KOPT-K1 (cell line): ENCODE measurements around the gene ZNF354C.
"Not testable (repeated sequence)": the region's sequence is repeated elsewhere in the genome, so short reads cannot be mapped to it uniquely, and the experiment has no call there.

Source experiments
- H3K27ac ChIP-seq: fragments of 200-600 bp; sonication (generic); 2 replicates; pipeline ENCODE4 v1.5.1; 2016; ENCODE audit warnings: antibody characterized with exemption, mild to moderate bottlenecking, low read depth, low read length; ENCODE audit not compliant: poor library complexity, severe bottlenecking
- H3K36me3 ChIP-seq: fragments of 200-600 bp; sonication (generic); 2 replicates; pipeline ENCODE4 v1.5.1; 2017; ENCODE audit warnings: antibody characterized with exemption, mild to moderate bottlenecking, low read length, moderate library complexity; ENCODE audit not compliant: insufficient read depth
- H3K9me3 ChIP-seq: fragments of 200-600 bp; sonication (generic); 2 replicates; pipeline ENCODE4 v1.5.1; 2017; ENCODE audit warnings: antibody characterized with exemption, low read length, mild to moderate bottlenecking; ENCODE audit not compliant: insufficient read depth, poor library complexity, severe bottlenecking

Gene ZNF354C

GRCh38 chr5:179101282-179101681, 41.1 kb downstream of the ZNF354C start:
- H3K27ac ChIP-seq, H3K36me3 ChIP-seq: not testable (repeated sequence)
- H3K9me3 ChIP-seq, result peaks cover 19% of the 10 kb centered on the region

GRCh38 chr5:179110528-179110927, 50.4 kb downstream of the ZNF354C start:
- Histone ChIP-seq H3K36me3 (no peaks in the 10 kb centered on the region), H3K9me3 (peaks cover 3% of the 10 kb centered on the region), H3K27ac (no peak overlapping the region)

GRCh38 chr5:179111267-179112207, 51.4 kb downstream of the ZNF354C start:
- Histone ChIP-seq H3K9me3 (peaks cover 3% of the 10 kb centered on the region), H3K36me3 (no peaks in the 10 kb centered on the region), H3K27ac (no peak overlapping the region)

- Histone ChIP-seq H3K27ac (no peak overlapping the region), H3K9me3 (peaks cover 3% of the 10 kb centered on the region), H3K36me3 (no peaks in the 10 kb centered on the region)
Observed at GRCh38 chr5:179112469-179113142, 52.4 kb downstream of the ZNF354C start.

- Histone ChIP-seq H3K27ac (no peak overlapping the region), H3K9me3 (peaks cover 3% of the 10 kb centered on the region), H3K36me3 (no peaks in the 10 kb centered on the region)
Observed at GRCh38 chr5:179113143-179113530, 53.0 kb downstream of the ZNF354C start.

- no peaks in the 10 kb centered on the region for H3K36me3 ChIP-seq
- H3K9me3 ChIP-seq, result peaks cover 3% of the 10 kb centered on the region
- H3K27ac ChIP-seq, result no peak overlapping the region
Observed at GRCh38 chr5:179113945-179114641, 53.9 kb downstream of the ZNF354C start.

GRCh38 chr5:179114756-179115155, 54.6 kb downstream of the ZNF354C start:
- no peak overlapping the region for H3K27ac ChIP-seq
- H3K9me3 ChIP-seq, result peaks cover 3% of the 10 kb centered on the region
- H3K36me3 ChIP-seq, result no peaks in the 10 kb centered on the region

- Histone ChIP-seq H3K36me3 (no peaks in the 10 kb centered on the region), H3K27ac (no peak overlapping the region), H3K9me3 (peaks cover 5% of the 10 kb centered on the region)
Observed at GRCh38 chr5:179115307-179115706, 55.1 kb downstream of the ZNF354C start.

- Histone ChIP-seq H3K9me3 (peaks cover 12% of the 10 kb centered on the region), H3K27ac (no peak overlapping the region), H3K36me3 (no peaks in the 10 kb centered on the region)
Observed at GRCh38 chr5:179115845-179116524, 55.8 kb downstream of the ZNF354C start.

- no peak overlapping the region for H3K27ac ChIP-seq
- H3K9me3 ChIP-seq, result peaks cover 29% of the 10 kb centered on the region
Observed at GRCh38 chr5:179118338-179118737, 58.2 kb downstream of the ZNF354C start.

GRCh38 chr5:179118756-179119414, 58.7 kb downstream of the ZNF354C start:
- Histone ChIP-seq H3K27ac (no peak overlapping the region), H3K36me3 (no peaks in the 10 kb centered on the region), H3K9me3 (peaks cover 32% of the 10 kb centered on the region)

More at GRCh38 chr5:179118338-179118737, 58.2 kb downstream of the ZNF354C start:
- no peaks in the 10 kb centered on the region for H3K36me3 ChIP-seq

- Histone ChIP-seq H3K27ac (no peak overlapping the region), H3K36me3 (no peaks in the 10 kb centered on the region), H3K9me3 (peaks cover 38% of the 10 kb centered on the region)
Observed at GRCh38 chr5:179119415-179120170, 59.4 kb downstream of the ZNF354C start.

GRCh38 chr5:179120421-179120861, 60.3 kb downstream of the ZNF354C start:
- Histone ChIP-seq H3K9me3 (peaks cover 45% of the 10 kb centered on the region), H3K27ac (no peak overlapping the region), H3K36me3 (no peaks in the 10 kb centered on the region)
